ENCODE measurements around the gene ZNF787. TPM values are rescaled to one million over a fixed set of nuclear protein-coding genes. Genes with fewer than 3 reads are reported as not detected.

The ZNF787 gene
- total RNA-seq, 1 experiment from 2014 or later = 81.6 TPM

DNA sequence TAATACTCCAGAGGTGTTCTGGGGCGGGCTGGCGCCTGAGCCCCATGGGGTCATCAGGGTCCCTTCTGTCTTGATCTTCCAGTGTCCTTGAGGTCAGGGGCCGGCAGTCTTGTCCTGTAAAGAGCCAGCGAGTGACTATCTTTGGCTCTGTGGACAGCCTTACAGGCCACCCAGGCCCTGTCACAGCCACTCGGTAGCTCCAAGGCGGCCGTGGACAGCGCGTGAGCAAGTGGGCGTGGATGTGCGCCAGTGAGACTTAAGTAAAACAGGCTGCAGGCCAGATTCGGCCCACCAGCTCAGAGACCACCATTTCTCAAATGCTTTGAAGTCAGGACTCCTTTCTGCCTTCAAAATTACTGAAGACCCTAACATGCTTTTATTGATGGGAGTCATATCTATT lies 23.7 kb upstream of the ZNF787 start:
- DNase-seq (ENCODE audit: low read depth) = no peak

DNA sequence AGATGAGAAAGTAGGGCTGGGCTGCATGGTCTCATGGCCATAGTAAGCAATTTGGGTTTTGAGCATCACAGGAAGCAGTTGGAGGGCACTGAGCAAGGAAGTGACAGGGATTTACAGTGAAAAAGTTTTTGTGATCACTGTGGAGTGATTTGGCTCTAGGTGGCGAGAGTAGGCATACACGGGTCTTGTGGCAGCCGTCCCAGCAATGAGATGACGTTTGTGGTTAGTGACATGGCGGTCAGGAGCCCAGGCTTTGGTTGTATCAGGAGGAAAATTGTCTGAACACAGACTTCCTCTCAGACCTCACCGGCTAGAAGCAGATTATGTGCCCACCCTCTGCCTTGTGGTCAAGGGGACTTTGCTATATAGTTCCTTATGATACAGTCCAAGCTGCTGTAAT lies 23.3 kb upstream of the ZNF787 start:
- DNase-seq (ENCODE audit: low read depth) = no peak

DNA sequence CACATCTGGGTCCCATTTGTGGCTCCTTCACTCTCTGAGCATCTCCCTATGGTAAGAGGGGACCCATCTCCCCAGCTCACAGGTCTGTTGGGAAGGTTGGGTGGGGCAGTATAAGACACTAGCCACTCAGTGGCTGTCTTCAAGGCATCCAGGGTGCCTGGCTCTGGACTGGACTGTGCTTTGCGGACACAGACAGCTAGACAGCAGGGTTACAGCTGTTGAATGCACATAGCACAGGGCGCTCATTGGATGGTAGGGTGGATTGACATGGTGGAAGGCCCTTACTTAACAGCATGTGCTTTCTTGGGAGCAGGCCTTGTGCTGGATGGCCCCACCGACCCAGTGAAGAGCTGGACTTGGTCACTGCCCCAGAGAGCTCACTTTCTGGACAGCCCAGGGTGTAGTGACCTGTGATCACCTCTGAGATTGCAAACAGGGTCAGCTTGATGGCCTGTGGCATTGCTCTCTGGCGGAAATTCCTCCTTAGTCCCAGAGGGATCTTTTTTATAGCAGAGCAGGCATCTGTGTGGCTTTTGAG lies 21.9 kb upstream of the ZNF787 start:
- DNase-seq (ENCODE audit: low read depth) = no peak

DNA sequence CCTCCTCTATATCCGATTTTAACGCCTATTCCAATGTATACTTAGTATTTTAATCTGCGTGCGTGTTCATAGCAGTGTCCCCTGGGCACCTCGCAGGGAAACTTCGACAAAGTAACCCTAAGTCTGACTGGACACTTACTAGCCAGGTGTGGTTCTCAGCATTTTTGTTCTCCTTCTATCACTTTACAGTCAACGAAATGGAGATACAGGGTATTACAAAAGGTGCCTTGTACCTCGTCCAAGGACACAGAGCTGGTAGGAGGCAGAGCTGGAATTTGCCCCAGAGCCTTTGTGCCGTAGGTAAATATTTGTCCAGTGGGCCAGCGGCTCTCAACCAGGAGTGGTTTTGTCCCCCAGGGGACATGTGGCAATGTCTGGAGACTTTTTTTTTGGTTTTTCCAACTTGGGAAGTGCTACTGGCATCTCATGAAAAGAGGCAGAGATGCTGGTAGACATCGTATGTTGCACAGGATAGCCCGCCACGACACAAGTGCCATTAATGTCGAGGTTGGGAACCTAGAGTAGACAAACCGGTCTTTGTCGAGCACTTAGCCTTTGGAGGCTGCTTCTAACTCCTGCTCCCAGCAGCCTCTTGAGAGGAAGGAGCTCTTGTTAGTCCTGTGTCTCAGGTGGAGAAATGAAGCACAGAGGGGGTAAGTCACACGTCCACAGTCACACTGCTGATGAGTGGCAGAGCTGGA lies 21.1 kb upstream of the ZNF787 start:
- DNase-seq (ENCODE audit: low read depth) = no peak

DNA sequence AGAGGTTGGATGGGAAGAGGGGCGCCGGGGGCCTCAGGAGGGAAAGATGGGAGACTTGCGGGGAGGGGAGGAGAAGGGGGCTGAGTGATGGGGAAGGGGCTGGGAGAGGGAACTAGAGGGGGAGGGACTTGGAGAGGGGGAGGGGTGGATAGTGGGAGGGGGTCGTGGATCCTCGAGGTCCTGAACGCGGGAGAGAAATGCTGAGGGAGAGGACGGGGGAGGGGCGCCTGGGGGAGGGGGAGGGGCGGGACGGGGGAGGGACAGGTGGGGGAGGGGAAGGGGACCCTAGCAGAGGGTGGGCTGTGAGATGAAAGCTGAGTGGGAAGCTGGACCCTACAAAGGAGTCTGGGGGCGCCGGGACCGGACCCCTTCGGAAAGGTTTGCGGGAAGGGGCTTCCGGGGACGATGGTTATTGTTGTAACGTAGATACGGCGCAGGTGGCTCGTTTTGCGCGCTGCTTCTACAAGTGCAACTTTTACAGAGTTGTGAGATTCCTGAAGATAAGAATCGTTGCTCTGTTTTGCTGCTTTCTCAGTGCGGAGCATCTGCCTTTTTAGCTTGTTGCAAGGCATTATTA lies 20.4 kb upstream of the ZNF787 start:
- DNase-seq (ENCODE audit: low read depth) = no peak

DNA sequence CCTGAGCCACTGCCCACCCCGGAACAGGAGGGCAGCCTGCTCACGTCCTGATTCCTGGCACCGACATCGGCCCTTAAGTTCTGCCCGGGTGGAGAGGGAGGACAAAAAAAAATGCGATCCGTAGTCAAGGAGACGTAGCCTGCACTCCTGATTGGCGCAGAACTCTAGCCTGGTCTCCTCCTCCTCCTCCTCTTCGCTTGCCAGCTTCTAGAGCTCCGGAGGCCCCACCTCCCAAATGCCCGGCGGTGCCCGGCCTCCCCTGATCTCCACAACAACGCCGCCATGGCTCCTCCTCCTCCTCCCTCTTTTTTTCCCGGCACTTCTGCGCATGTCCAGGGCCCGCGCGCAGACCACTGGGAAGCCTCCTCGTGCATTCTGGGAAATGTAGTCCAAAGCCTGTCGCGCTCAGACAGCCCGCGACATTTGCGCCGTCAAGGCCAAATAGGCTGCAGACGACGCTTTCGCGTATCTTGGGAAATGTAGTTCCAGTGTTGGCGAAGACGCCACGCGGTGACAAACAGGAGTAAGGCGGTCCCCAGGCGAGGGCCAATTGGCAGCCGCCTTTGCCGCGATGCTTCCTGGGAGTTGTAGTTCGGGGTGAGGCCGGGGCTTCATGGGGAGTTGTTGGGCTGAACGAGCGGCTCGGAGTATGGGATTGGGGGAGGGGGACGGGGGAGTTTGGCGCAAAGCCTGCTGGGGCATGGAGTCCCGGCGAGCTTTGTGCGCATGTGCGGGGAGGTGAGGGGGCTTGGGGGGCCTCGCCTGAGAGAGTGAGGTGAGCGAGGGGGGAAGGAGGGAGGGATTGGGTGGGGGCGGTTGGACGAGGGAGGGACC lies 19.7 kb upstream of the ZNF787 start, which contains the start of gene ZNF444:
Gene ZNF444 (plus strand): TSS at position 705 of the 834 bp plus-strand sequence. CDS start 5,625 bp downstream, outside the sequence.
- DNase-seq (ENCODE audit: low read depth) = peak; percentile 99

DNA sequence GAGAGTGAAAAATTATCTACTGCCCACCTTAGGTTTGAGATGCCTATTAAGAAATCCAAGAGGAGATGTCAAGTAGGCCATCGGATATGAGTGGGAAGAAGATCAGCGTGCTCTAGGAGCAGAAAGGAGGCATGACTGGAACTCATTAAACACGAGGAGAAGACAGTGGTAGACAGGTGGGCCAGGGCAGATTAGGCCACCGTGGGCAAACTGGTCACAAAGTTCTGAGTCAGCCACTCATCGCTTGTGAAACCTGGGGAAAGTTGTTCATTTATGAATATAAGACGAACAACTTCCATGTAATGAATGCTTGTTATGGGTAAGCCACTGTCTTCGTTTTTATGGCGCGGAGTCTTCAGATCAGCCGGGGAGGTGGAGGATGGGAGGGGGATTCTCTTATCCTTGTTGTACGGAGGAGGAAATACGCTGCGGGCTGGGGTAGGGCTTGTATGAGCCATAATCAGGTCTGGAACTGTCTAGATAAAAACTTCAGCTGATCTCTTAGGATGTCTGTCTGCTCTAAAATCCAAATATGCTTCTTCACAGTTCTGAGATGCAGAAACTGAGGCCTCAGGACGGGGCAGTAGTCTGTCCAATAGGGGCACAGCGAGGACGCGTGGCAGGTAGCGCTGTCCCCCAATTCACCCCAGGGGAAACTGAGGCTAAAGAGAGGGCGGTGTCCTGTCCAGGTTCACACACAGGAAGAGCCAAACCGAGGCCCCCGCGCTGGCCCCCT lies 18.9 kb upstream of the ZNF787 start:
- no peak for DNase-seq (ENCODE audit: low read depth)

DNA sequence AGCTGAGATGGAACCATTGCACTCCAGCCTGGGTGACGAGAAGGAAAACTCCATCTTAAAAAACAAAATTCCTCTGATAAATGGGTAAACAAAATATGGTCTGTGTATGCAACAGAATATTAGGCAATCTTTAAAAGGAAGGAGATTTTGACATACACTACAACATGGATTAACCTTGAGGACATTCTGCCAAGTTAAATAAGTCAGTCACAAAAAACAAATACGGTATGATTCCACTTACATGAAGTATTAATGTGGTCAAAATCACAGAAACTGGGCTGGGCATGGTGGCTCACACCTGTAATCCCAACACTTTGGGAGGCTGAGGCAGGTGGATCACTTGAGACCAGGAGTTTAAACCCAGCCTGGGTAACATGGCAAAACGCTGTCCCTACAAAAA lies 17.0 kb upstream of the ZNF787 start:
- DNase-seq (ENCODE audit: low read depth) = no peak

DNA sequence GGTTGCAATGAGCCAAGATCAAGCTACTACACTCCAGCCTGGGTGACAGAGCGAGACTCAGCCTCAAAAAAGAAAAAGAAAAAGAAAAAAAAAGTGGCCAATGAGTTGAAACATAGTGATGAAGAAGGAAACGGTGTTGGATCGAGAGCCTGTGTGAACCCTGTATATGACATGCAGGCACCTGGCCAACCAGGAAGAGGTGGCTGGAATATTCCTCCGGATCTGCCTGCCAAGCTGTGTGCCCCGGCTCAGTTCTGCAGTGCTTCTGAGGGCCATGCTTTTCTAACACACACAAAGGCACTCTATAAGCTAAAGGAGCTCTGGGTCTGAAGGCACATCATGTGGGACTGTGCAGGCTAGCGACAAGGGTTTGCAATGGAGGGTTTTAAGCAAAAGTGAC lies 16.3 kb upstream of the ZNF787 start:
- DNase-seq (ENCODE audit: low read depth) = no peak

DNA sequence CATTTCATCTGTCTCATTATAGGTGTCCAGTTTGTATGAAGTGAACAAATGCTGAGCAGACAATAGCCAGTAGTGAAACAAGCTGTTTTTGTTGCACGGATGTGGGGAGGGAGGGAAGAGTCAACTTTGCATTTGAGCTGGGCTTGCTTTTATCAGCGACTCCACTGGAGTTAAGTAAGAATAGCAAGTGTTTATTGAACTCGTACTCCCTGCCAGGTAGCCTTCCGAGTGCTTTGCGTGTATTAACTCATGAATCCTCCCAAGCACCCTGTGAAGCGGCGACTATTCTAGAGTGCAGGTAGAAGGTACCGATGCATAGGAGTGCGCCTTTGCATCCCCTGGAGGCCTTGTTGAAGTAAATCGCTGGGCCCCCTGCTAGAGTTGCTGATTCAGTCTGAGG lies 15.3 kb upstream of the ZNF787 start:
- no peak for DNase-seq (ENCODE audit: low read depth)

DNA sequence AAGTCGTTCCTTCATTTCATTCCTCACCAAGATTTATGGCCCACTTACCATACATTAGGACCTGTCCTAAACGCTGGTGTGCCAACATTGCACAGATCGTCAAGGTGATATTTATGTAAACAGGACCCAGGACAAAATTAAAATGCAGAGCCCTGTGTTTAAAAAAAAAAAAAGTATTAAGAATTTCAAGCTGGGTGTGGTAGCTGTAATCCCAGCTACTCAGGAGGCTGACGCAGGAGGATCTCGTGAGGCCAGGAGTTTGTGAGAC lies 13.5 kb upstream of the ZNF787 start:
- DNase-seq (ENCODE audit: low read depth) = no peak

DNA sequence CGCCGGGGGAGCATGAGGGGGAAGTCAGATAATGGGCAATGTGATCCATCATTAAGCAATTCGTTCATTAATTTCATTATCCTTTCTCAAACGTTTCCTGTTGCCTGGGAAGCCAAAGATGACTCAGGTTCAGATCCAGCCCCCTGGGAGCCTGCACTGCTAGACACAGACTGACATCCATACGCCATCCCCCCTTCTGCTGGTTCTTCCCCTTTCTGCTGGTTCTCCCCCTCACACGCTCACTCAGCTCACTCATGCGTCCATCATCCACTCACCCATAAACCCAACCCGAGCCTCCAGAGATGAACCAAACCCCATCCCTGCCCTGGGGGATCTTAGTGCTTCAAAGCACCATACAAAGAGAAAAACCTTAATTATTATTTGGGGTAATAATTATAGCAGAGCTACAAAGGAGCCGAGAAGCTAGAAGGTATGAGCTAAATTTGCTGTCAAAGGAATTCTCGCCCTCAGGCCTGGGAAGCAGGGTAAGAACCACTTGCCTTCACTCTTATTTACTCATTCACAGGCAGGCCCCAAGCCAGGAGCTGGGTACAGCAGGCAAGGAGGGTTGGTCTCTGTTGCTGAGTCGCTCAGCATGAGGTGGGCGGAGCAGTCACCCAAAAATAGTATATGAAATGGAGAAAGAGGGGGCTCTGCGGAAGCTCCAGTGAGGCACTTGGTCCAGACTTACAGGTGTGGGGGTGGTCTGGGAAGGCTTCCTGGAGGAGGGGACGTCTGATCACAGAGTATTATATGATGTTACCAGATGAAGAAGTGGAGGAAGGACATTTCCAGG lies 13.0 kb upstream of the ZNF787 start:
- no peak for DNase-seq (ENCODE audit: low read depth)

DNA sequence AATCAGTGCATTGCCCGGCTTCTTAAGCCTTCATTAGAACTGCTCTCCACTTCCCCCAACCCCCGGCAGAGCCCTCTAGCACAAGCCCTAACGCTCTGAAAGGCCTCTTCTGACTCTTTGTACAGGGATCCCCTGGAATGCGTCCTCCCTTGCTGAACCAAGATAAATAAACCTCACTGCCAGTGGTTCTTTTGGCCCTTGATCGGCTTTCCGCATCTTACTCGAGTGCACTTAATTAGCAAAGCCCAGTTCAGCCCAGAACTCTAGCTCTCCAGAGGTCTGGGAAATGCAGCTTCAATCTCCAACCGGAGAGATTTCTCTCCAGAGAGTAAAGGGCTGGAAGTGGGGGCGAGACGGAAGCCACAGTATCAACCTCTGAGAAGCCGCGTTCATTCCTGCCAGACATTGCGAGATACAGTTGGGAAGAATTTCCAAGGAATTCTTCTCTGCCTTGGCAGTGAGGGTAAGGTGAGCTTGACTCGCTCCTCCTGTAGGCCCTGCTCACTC lies 11.3 kb upstream of the ZNF787 start:
- no peak for DNase-seq (ENCODE audit: low read depth)

DNA sequence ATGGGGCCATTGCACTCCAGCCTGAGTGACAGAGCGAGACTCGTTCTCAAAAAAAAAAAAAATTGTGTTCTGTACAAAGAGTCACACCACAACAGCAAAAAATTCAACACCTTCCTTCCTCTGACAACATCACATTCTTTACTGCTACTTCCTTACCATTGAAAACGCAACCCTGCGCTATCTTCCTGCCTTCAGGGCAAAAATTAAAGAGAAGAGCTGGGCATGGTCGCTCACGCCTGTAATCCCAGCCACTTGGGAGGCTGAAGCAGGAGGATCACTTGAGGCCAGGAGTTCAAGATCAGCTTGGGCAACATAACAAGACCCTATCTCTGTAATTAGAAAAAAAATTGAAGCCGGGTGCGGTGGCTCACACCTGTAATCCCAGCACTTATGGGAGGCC lies 10.6 kb upstream of the ZNF787 start:
- DNase-seq (ENCODE audit: low read depth) = no peak

DNA sequence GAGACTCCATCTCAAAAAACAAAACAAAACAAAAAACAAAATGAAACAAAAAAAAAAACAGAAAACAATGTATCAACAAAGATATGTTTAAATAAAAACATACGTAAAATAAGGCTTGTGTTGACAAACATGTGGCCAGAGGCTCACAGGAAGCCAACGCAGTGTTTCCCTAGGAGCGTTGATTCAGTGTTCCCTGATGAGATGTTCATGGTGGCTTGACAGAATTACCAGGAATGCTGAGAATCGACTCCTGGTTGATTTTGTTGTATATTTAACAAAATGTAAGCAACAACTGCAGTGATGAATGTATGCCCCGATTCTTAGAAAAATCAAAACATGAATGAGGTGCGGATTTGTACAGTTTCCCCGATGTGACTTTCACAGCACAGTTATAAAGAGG lies 8.9 kb upstream of the ZNF787 start:
- no peak for DNase-seq (ENCODE audit: low read depth)

DNA sequence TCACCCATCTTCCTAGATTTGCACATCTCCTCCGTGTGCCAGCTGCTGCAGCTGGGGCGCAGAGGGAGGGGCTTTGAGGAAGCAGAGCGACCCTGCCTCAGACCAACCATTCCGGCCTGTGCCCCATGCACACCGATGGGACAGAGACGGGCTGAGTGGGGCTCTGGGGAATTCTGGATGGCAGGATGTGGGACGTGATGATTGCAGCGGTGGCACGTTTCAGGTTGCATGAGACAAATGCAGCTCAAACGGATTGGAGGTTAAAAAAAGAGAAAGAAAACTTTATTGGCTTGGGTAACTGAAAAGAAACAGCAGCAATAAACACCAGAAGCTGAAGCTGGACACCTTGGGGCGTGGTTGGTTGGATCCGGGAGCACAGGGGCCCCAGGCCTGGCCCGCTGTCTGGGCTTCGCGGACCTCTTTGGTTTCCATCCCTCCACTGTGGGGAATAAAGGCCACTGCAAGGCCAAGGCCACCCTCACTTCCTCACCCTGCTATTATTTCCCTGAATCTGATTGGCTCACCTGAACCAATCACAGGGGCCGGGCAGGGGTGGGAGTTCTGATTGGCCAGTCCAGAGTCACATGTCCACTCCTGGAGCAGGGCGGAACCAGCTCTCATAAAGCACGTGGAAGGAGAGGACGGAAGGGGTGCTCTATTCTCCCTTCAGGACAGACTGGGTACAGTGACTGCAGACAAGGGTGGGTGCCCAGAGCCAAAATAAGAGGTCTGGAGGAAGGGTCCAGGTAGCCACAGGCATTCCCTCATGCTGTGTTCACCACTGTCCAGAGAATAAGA lies 6.1 kb upstream of the ZNF787 start:
- peak; percentile 22 for DNase-seq (ENCODE audit: low read depth)

DNA sequence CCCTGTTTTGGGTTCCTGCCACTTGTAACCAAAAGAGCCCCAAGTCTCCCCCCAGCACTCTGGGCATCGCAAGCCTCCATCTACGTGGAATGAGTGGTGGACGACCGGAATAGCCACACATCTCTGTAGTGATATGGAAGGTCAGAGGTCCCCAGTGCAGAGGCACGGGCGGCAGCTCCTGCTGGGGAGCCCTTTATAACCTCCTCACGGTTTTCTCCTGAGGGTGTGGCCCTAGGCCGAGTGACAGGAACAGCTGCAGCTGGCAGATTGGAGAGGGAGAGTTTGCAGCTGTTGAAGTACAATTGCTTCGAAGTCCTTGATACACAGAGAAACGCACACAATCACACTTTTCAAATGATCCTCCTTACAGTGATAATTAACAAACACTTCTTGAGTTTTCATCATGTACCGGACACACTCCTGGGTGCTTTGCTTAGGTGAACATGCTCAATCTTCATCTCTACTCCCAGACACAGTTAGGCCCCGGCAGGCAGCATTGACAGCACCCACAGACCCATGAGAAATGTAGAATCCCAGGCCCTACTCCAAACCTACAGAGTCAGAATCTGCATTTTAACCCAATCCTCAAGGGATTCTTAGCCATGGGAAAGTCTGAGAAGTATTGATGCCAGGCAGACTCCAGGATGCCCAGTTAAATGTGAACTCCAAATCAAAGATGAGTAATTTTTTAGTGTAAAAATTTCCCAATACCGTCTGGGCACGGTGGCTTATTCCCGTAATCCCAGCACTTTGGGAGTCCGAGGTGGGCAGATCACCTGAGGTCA lies 4.9 kb upstream of the ZNF787 start:
- no peak for DNase-seq (ENCODE audit: low read depth)

DNA sequence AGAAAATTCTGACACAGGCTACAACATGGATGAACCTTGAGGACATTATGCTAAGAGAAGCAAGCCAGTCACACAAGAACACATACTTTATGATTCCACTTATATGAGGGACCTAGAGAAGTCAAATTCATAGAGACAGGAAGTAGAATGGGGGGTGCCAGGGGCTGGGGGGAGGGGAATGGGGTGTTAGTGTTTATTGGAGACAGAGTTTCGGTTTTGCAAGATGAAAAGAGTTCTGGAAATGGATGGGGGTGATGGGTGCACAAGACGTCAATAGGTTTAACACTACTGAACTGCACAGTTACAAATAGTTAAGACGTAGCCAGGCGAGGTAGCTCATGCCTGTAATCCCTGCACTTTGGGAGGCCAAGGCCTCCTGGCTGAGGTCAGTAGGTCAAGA lies 3.5 kb upstream of the ZNF787 start:
- DNase-seq (ENCODE audit: low read depth) = no peak

DNA sequence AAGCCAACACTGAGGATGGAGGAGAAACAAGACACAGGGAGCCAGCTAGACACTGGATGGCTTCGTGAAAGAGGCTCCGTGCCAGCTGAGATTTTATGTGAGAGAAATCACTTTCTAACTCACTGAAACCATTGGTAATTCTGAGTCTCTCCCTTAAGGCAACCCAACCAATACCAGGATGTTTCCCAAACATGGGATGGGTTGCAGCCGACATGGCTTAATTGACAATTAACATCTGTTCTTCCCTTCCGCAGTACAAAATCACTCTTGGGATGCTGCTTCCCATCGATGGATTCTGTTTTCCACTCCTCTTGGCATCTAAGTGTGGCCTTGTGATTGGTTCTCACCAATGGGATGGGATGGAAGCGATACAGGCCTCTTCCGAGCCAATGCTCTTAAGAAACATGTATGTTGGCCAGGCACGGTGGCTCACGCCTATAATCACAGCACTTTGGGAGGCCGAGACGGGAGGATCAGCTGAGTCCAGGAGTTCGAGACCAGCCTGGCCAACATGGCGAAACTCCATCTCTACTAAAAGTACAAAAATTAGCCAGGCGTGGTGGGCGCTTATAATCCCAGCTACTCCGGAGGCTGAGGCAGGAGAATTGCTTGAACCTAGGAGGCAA lies 2.3 kb upstream of the ZNF787 start:
- no peak for DNase-seq (ENCODE audit: low read depth)

Data from HT1080 (cell line).